ENCODE measurements around the gene TGDS. TPM values are rescaled to one million over a fixed set of nuclear protein-coding genes. Genes with fewer than 3 reads are reported as not detected.

Gene TGDS
- total RNA-seq, 1 donor from 2014 or later = 12.2 TPM

GRCh38 chr13:94568443-94568842 is 27.5 kb downstream of the TGDS start:
- H3K4me3 ChIP-seq (ENCODE audit: low read depth, low read length) = no peak overlapping the region
- no peak for TF ChIP-seq CTCF (conservative IDR thresholded peaks at IDR 0.05; ENCODE audit: low read depth, low read length)
- no peak for DNase-seq (ENCODE audit: low read depth)

GRCh38 chr13:94567581-94567980 is 28.4 kb downstream of the TGDS start:
- no peak for TF ChIP-seq CTCF (conservative IDR thresholded peaks at IDR 0.05; ENCODE audit: low read depth, low read length)
- no peak for DNase-seq (ENCODE audit: low read depth)
- H3K4me3 ChIP-seq (ENCODE audit: low read depth, low read length) = no peak overlapping the region

GRCh38 chr13:94561126-94561525 is 34.8 kb downstream of the TGDS start:
- TF ChIP-seq CTCF (conservative IDR thresholded peaks at IDR 0.05; ENCODE audit: low read depth, low read length) = no peak
- H3K4me3 ChIP-seq (ENCODE audit: low read depth, low read length) = no peak overlapping the region
- DNase-seq (ENCODE audit: low read depth) = no peak

GRCh38 chr13:94560116-94560515 is 35.8 kb downstream of the TGDS start:
- DNase-seq (ENCODE audit: low read depth) = no peak
- no peak overlapping the region for H3K4me3 ChIP-seq (ENCODE audit: low read depth, low read length)

GRCh38 chr13:94559222-94559795 is 36.6 kb downstream of the TGDS start:
- no peak for DNase-seq (ENCODE audit: low read depth)
- TF ChIP-seq CTCF (conservative IDR thresholded peaks at IDR 0.05; ENCODE audit: low read depth, low read length) = no peak
- no peak overlapping the region for H3K4me3 ChIP-seq (ENCODE audit: low read depth, low read length)

More at GRCh38 chr13:94560116-94560515, 35.8 kb downstream of the TGDS start:
- no peak for TF ChIP-seq CTCF (conservative IDR thresholded peaks at IDR 0.05; ENCODE audit: low read depth, low read length)

- DNase-seq (ENCODE audit: low read depth) = no peak
- H3K4me3 ChIP-seq (ENCODE audit: low read depth, low read length) = no peak overlapping the region
- TF ChIP-seq CTCF (conservative IDR thresholded peaks at IDR 0.05; ENCODE audit: low read depth, low read length) = no peak
Measured at GRCh38 chr13:94558716-94559115, 37.2 kb downstream of the TGDS start.

GRCh38 chr13:94557684-94558235 is 38.2 kb downstream of the TGDS start:
- DNase-seq (ENCODE audit: low read depth) = no peak
- TF ChIP-seq CTCF (conservative IDR thresholded peaks at IDR 0.05; ENCODE audit: low read depth, low read length) = no peak
- no peak overlapping the region for H3K4me3 ChIP-seq (ENCODE audit: low read depth, low read length)

Data from epithelial cell of proximal tubule (primary cell).